Measurements from ENCODE around the gene ZBTB7C.
A peak's percentile ranks its signal among the peaks of the same experiment; 100 is the strongest.

ZBTB7C gene

DNA sequence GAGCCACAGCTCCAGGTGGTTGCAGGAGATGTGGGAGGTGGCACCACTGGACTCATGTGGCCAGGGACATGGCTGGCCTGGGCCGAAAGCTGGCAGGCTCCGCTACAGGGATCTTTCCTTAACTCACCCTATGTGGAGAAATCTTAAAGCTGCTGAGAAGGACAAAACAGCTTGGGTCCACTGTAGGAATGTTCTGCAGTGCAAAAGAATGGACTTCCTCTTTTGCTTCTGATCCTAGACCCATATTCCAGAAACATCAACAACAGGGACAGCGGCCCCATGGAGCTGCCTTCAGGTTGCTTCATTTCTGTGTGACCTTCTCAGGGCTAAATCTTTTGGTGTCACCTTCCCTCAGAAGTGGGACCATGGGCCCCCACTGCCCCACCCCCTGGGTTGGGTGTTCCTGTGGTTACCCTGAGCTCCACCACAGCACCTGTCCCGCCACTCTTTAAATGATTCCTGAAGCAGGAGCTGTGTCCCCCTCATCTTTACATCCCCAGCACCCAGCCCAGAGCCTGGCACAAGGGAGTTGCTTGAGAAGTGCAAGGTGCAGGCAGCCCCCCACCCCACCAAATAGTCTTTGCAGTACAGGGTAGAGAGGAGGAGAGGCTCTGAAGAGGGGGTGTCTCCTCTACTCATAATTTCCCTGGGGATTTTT is 205.8 kb downstream of the ZBTB7C start:
- no peak overlapping the region for H3K27ac ChIP-seq
- DNase-seq (ENCODE audit: low read depth, low spot score) = no peak

DNA sequence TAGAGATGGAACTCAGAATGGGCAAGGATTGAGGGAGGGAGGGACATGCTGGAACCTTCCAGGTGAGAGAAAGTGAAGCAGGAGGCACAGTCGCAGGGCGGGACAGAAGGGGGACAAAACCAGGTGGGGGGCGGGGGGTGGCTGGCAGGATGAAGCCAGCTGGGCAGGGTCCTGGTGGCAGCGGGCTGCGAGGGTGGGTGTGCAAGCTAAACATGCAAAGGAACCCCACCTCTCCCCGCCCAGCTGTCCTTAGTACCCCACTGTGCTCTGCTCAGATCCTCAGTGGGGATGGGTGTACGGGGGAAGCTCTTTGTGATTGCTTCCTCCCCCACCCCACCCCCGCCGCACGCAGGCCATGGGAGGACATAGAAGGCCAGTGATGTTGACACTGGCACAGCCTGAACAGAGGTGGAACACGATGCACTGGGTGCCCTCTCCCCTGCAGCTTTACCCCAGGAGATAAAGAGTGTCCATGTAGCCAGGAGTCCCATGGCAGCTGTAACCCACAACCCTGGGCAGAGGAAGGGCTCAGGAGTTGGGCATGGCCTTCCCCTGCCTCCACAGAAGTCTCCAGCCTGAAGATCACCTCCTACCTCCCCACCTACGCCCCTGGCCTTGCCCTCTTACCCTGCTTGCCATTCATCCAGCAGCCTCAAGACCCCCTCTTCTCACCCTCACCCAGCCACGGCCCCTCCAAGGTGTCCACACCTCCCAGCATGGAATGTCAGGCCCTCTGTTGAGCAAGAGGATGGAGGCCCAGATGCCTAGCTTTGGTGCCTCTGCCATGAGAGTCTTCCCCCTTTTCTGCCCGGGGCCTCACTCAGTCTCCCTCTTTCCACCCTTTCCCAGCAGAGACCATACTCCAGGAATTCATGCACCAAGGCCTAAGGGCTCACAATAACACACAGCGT is 206.6 kb downstream of the ZBTB7C start:
- H3K27ac ChIP-seq = no peak overlapping the region
- no peak for DNase-seq (ENCODE audit: low read depth, low spot score)

GRCh38 chr18:48202006-48202348 is 207.2 kb downstream of the ZBTB7C start:
- H3K27ac ChIP-seq = no peak overlapping the region
- no peak for DNase-seq (ENCODE audit: low read depth, low spot score)

- H3K27ac ChIP-seq = no peak overlapping the region
- DNase-seq (ENCODE audit: low read depth, low spot score) = no peak
Measured at GRCh38 chr18:48201337-48202005, 207.7 kb downstream of the ZBTB7C start.

- no peak for DNase-seq (ENCODE audit: low read depth, low spot score)
- H3K27ac ChIP-seq = no peak overlapping the region
Measured at GRCh38 chr18:48200631-48201336, 208.4 kb downstream of the ZBTB7C start.

DNA sequence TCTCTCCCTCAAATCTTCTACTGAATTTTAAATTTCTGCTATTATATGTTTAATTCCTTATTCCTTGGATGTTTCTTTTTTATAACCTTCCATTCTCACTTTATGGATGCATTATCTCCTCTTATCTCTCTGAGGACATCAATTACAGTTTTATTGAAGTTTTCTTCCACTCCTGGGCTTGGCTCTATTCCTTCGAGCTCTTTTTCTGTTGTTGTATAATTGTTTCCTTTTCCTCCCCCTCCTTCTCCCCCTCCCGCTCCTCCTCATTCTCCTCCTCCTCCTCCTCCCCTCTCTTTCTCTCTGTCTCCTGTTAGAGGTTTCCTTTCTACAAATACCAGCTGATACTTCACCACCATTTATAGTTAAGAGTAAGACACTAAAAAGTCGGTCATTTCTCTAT is 209.8 kb downstream of the ZBTB7C start:
- H3K27ac ChIP-seq = no peak overlapping the region
- DNase-seq (ENCODE audit: low read depth, low spot score) = no peak

GRCh38 chr18:48197819-48198218 is 211.4 kb downstream of the ZBTB7C start:
- peak overlapping the region; percentile 35 for H3K27ac ChIP-seq

DNA sequence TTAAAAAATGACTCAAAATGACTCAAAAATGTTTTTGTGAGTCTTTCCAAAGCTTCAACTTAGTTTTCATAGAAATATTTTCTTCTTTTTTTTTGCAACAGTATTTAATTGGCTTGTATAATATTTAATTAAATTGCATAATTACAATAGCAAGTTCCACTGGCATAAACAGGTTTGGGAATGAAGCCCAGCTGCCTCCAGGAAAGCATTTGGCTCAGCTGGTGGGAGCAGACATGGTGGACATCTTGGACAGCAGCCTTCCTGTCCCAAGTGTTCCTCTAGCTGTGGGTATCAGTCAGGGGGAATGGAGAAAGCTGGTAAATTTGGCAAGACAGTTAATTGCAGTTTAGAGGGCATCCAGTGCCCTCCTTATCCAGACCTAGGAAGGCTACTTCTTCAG is 213.4 kb downstream of the ZBTB7C start:
- H3K27ac ChIP-seq = no peak overlapping the region

More at GRCh38 chr18:48197819-48198218, 211.4 kb downstream of the ZBTB7C start:
- DNase-seq (ENCODE audit: low read depth, low spot score) = peak; percentile 33

GRCh38 chr18:48194591-48195181 is 214.5 kb downstream of the ZBTB7C start:
- no peak overlapping the region for H3K27ac ChIP-seq

More for the DNA sequence above, 213.4 kb downstream of the ZBTB7C start:
- no peak for DNase-seq (ENCODE audit: low read depth, low spot score)

DNA sequence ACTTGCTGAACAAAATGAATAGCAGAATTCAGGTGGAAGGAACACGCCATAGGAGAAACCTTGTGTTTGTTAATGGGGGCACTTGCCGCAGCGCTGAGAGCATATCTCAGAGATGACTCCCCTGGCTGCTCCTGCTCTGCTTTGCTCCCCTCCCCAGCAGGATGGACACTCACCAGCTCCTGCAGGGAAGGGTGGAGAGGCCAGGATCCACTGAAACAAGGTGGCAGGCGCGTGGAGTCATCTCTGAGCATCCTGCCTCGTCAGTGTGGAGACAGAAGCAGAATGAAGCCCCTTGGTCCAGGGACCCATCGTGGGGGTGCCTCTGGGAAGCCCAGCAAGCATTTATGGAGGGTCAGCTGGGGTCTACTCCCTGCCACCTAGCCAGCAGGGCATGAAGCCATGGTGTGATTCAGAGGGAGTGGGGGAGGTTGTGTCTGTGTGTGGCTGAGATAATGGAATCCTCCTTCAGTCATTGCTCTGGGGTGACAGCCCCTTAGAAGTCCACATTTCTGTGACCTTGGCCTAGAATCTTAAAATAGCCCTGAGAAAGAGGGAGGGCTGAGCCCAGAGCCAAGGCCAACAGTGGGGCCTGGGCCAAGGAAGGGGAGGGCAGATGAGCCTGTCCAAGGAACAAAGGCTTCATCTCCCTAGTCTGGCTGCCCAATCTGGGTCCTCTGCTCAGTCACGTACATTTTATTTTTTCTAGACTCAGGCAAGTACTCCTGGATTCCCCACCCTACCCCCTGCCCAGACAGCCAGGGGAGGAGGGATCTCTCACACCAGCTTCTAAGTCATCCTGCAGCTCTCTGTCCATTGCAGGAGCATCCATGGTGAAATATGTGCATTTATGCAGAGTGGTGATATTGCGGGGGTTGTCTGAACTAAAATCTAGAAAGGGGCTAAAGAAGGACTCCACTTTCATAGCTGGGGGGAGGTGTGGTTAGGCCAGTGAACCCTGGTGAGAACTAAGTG is 215.4 kb downstream of the ZBTB7C start:
- H3K27ac ChIP-seq = no peak overlapping the region
- DNase-seq (ENCODE audit: low read depth, low spot score) = no peak

More at GRCh38 chr18:48194591-48195181, 214.5 kb downstream of the ZBTB7C start:
- DNase-seq (ENCODE audit: low read depth, low spot score) = no peak

- no peak for DNase-seq (ENCODE audit: low read depth, low spot score)
- H3K27ac ChIP-seq = no peak overlapping the region
Measured at GRCh38 chr18:48192542-48192941, 216.6 kb downstream of the ZBTB7C start.

DNA sequence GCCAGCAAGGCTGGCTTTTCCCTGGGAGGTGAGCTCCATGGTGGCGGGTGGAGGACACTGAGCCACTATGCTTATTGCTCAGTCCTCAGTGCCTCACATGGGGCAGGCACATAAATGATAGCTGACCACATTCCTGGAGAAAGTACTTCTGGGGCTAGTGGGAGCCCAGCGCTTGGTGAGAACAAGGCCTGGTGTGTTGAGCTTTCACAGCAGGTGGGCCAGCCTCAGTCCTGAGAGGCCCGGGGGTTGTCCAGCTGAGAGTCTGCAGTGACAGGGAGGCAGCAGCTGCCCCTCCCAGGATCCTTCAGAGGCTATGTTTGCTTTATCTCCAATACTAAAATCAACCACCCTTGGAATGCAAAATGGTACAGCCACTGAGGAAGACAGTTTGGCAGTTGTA is 217.7 kb downstream of the ZBTB7C start:
- no peak for DNase-seq (ENCODE audit: low read depth, low spot score)

GRCh38 chr18:48190994-48191393 is 218.2 kb downstream of the ZBTB7C start:
- H3K27ac ChIP-seq = no peak overlapping the region
- no peak for DNase-seq (ENCODE audit: low read depth, low spot score)

More for the DNA sequence above, 217.7 kb downstream of the ZBTB7C start:
- no peak overlapping the region for H3K27ac ChIP-seq

DNA sequence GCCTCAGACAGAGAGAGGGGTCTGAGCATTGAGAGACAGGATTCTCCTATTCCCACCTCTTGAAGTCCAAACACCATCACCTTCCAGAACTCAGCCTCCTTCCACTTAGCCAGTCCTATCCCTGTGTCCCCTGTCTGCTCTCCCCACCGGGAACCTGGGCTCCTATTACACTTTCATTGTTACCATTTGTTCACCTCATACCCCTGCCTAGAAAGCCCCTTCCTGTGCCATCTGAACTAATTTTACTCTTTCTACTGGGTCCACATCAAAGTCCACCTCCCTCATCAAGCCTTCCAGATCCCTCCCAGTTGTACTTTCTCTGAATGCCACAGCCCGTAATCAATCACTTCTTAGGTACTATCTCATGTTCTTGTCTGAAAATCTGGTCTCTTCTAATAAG is 220.6 kb downstream of the ZBTB7C start:
- DNase-seq (ENCODE audit: low read depth, low spot score) = no peak
- H3K27ac ChIP-seq = no peak overlapping the region

DNA sequence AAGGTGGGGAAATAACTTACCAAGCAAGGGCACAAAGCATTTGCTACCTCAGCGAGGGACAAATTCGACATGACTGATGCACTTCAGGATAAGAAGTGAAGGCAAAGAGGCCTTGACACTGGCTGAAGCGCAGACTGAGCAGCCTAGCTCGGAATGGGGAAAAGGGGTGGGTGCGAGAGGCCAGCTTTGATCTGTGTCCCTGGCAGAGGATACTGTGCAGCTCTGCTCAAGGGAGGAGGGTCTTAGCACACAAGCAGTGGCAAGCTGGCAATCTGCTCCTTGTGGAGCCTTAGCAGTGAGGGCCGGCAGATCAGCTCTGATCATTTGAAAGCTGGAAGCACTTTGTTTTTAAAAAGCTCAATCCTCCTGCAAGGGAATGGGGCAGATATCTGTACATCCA is 222.3 kb downstream of the ZBTB7C start:
- no peak overlapping the region for H3K27ac ChIP-seq
- no peak for DNase-seq (ENCODE audit: low read depth, low spot score)

GRCh38 chr18:48186131-48186766 is 222.9 kb downstream of the ZBTB7C start:
- DNase-seq (ENCODE audit: low read depth, low spot score) = peak; percentile 6
- H3K27ac ChIP-seq = no peak overlapping the region

- no peak for DNase-seq (ENCODE audit: low read depth, low spot score)
Measured at GRCh38 chr18:48184118-48184517, 225.1 kb downstream of the ZBTB7C start.

DNA sequence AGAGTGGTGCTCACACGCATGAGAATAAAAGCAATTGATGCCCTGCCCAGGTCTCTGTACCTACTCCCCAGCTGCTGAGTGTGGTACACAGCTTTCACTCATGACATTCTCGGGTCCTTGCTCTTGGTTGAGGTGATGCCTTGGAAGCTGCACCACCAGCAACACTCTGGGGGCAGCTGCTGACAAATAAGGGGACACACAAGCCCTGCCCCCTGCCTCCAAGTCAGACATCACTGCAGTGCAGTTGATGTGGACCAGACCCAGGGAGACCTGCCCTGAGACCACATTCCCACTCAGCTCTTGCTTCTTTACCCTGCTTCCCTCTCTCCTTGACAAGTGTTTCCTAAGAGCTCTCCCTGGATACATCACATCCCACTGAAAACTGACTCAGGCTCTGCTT is 225.6 kb downstream of the ZBTB7C start:
- H3K27ac ChIP-seq = no peak overlapping the region

More at GRCh38 chr18:48184118-48184517, 225.1 kb downstream of the ZBTB7C start:
- H3K27ac ChIP-seq = no peak overlapping the region

More for the DNA sequence above, 225.6 kb downstream of the ZBTB7C start:
- no peak for DNase-seq (ENCODE audit: low read depth, low spot score)
